HG03139 (cell line): ENCODE measurements around the gene DOCK3.
"Not testable (repeated sequence)": the region's sequence is repeated elsewhere in the genome, so short reads cannot be mapped to it uniquely, and the experiment has no call there.

Experiments
- ATAC-seq: cut with Tn5 transposase; IDR thresholded peaks from one replicate; pipeline ENCODE4 v1.9.1; 2021; ENCODE audit not compliant: unreplicated experiment

The DOCK3 gene

DNA sequence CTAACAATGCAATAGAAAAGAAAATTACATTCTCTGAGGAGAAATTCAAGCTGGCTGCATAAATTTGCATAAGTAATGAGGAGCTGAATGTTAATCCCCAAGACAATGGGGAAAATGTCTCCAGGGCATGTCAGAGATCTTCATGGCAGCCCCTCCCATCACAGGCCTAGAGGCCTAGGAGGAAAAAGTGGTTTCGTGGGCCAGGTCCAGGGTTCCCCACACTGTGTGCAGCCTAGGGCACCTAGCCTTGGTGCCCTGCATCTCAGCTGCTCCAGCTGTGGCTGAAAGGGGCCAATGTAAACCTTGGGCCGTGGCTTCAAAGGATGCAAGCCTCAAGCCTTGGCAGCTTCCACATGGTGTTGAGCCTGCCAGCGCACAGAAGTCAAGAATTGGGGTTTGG lies 511.7 kb downstream of the DOCK3 start:
- ATAC-seq, result not testable (repeated sequence)

DNA sequence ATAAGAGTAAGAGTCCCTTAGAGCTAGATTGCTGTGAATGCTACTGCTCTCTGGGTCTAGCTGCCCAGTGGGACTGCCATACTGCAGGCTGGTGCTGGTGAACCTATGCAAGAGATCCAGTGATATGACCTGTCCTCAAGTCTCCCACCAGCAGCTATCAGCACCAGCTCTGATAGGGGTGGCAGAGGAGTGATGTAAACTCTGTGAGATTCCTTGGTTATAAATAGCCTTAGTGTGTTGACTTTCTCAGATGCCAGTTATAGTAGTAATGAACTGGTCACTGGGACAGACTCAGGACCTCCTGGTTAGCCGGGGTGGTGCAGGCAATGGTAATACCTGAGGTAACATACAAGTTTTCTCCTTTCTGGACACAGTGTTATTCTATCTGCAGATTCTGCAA lies 515.5 kb downstream of the DOCK3 start:
- no peak for ATAC-seq

DNA sequence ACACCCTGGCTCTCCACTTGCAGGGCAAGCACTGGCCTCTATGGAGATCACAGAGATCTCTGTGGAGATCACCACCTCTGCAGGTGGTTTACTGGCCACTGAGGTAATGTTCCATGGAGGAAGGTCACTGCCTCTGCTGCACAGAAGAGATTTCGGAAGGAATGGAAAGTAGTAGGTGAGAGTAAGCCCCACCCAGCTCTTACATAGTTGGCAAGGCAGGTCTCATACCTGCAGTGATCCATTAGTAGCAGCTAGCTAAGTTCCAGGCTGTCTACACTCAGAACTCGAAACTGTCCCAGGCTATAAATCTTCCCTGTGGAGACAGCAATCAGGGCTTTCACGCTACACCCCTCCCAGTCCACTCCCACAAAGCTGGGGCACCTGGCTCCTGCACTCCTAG lies 516.1 kb downstream of the DOCK3 start:
- no peak for ATAC-seq

DNA sequence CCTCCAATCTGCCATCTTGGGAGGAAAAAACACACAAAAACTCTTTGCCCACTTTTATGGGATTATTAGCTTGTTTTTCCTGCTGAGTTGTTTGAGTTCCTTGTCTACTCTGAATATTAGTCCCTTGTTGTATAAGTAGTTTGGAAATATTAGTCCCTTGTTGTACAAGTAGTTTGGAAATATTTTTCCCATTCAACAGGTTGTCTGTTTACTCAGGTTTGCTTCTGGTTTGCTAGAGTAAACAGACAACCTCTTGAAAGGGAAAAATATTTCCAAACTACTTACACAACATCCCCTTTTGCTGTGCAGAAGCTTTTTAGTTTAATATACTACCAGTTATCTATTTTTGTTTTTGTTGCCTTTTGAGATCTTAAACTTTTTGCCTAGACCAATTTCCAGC lies 517.0 kb downstream of the DOCK3 start:
- ATAC-seq, result no peak

DNA sequence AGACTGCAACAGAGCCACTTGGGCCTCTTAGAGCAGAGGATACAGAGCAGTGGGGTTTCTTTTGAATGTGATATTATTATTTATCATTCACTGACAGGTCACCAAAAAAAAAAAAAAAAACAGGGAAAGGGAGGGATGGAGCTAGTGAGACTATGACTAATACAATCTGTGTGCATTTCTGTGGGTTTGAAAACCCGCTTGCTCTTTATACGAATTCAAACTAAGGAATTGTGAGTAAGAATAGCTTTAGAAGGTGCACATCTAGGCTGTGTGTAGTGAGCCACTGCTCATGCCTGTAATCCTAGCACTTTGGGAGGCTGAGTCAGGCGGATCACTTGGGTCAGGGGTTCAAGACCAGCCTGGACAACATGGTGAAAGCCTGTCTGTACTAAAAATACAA lies 523.8 kb downstream of the DOCK3 start:
- ATAC-seq, result no peak

DNA sequence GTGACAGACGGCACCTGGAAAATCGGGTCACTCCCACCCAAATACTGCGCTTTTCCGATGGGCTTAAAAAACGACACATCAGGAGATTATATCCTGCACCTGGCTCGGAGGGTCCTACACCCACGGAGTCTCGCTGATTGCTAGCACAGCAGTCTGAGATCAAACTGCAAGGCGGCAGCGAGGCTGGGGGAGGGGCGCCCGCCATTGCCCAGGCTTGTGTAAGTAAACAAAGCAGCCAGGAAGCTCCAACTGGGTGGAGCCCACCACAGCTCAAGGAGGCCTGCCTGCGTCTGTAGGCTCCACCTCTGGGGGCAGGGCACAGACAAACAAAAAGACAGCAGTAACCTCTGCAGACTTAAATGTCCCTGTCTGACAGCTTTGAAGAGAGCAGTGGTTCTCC lies 524.6 kb downstream of the DOCK3 start:
- not testable (repeated sequence) for ATAC-seq

DNA sequence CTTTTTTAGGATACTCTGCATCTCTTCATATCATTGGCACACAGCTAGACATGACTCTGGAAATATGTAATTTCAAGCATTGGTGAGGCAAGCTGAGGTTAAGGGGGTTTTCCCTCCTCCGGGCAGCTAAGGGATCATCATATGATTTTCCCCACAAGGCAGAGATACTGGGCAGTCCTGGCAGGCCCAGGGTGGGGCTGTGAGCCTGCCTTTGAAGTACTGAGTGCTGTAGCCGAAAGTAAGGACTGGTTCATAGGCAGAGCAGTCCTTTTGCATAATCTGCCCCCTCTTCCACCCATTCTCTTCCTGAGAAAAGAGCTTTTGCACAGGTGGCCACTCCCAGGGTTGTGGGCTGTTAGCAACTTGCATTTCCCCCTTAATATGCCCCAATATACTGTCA lies 541.6 kb downstream of the DOCK3 start:
- no peak for ATAC-seq

DNA sequence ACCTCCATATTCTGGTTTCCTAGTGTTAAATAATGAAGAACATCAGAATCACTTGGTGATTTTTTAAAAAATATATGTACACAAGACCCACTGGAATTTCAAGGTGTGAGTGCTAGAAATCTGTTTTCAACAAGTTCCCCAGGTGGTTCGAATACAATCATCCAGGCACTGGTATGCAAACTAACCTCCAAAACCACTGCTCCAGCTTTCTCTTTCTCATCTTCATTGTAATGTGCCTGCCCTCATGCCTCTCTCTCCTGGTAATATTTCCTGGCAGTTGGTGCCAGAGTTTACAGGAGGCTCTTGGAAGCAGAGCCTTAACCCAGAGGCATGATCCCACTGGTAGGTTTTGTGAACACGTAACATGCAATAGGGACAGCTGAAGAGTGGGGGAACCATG lies 547.2 kb downstream of the DOCK3 start:
- ATAC-seq, result no peak

DNA sequence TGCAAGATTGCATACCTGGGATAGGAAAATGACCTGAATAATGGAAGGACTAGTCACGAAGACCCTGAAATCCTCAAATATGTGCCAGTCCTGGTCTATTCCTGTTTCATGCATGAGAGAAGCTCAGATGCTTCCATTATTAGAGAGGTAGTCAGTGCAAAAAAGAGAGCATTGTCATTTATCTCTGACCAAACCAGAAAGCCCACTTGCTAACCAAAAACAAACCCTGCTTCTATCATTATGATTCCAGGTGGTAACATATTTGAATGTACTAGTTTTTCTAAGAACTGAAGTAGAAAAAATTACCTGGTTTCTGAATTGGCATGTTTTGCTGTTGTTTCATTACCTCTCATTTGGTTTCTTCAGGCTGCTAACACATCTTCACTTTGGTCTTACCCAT lies 549.6 kb downstream of the DOCK3 start:
- ATAC-seq, result no peak

DNA sequence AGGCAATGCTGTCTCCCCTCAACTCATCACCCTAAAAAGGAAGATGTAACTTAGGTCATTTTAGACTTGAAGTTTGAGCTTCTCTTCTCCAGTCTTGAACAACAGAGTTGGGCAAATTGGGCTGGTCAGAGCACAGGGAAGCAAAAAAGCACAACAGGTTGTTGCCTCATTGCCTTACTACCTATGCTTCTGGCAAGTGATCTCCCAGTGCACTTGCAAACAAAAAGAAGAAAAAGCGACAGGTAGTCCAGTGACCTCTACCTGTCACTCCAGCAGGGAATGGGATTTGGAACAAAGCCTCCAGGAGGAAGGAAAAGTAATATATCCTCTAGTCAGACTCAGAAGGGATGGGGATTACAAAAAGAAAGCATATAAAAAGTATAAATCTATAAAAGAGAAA lies 550.1 kb downstream of the DOCK3 start:
- ATAC-seq, result no peak

DNA sequence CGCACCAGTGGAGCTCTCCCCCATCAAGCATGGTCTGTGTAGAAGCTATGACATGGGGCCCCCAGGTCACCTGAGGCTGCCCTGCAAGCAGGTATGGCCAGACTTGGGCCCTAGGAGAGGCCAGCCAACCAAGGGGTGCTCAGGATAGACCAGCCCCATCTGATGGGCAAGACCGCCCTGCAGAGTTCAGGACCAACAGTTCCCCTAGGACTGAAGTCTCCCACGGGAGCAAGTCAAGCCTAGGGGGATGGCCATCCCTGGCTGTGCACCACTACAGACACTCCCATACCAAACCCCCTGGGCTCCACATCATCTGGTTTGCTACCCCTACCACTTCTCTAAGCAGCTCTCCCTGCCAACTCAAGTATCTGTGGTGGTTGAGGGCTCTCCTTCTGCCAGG lies 568.2 kb downstream of the DOCK3 start:
- no peak for ATAC-seq

DNA sequence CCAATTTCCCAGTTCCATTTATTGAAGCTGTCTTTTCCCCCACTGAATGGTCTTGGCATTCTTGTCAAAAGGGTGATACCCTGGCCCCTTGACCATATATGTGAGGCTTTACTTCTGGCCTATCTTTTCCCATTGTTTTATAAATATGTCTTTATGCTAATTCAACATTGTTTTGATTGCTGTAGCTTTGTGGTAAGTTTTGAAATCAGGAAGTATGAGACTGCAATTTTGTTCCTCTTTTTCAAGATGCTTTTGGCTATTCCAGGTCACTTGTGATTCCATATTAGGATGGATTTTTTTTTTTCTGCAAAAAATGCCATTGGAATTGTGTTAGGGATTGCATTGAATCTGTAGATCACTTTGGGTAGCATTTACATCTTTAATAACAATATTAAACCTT lies 569.2 kb downstream of the DOCK3 start:
- no peak for ATAC-seq

DNA sequence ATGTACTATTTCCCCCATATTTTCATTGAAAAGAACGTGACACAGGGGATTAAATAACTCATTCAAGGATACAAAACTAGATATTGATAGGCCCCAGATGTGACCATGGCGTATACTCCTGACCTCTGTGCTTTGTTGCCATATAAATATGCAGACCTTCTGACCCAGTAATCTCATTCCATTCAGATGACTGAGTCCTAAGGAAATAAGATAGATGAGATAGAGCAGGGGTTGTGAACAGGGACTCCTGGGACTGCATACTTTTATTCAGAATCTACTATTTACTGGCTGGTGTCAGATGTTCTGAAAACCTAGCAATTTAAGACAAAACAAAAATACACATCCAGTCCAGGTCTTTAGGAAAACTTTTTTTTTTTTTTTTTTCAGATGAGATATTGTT lies 571.1 kb downstream of the DOCK3 start:
- no peak for ATAC-seq

DNA sequence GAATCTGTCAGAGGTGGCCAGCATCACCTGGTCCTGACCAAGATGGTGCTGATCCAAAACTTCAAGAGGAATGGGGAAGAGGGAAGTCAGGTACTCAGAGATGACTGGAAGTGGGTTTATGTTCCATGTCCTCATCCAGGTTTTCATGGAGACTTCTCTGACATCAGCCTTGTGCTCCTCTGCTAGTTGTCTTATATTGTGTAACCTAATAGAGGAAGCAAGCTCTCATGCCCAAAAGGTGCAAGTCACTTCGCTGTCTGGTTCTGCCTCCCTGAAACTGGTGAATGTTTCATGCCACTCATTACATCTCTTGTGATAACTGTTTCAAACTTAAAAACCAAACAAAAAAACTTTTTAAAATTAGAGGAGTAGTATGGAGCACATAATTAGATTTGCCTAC lies 583.1 kb downstream of the DOCK3 start:
- ATAC-seq, result no peak

DNA sequence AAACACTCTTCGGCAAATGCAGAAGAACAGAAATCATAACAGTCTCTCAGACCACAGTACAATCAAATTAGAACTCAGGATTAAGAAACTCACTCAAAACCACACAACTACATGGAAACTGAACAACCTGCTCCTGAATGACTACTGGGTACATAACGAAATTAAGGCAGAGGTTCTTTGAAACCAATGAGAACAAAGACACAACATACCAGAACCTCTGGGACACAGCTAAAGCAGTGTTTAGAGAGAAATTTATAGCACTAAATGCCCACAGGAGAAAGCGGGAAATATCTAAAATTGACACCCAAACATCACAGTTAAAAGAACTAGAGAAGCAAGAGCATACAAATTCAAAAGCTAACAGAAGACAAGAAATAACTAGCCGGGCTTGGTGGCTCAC lies 589.4 kb downstream of the DOCK3 start:
- not testable (repeated sequence) for ATAC-seq

DNA sequence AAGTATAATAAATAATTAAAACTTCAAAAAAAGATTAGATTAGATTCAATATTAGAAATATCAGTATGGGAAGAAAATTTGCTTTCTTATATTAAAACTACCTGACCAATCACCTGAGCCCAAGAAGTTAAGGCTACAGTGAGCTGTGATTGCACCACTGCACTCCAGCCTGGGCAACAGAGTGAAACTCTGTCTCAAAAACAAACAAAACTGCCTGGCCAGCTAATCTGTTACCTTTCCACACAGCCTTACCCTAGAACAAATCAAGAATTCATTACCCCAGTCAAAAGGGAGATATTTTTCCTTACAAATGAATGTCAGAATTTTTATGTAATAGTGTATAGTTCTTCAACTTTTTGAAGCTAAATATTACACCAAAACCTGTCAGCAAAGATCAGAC lies 593.4 kb downstream of the DOCK3 start:
- ATAC-seq, result no peak

DNA sequence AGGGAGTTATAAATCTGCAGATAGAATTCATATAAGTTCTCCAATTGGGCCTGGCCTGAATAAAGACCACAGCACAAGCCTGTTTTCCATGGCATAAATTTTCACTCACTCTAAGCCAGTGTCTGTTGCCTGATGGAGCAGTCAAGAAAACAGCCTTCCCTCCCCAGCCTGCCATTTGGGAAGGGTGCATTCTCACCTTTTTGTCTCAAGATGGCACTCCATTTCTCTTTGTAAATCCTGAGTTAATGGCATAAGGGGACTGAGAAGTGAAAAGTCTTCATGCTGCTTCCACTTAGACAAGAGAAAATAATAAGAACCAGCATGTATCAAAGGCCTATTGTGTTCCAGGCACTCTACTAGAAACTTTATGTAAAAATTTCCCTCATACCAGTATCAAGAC lies 594.7 kb downstream of the DOCK3 start:
- ATAC-seq, result no peak

DNA sequence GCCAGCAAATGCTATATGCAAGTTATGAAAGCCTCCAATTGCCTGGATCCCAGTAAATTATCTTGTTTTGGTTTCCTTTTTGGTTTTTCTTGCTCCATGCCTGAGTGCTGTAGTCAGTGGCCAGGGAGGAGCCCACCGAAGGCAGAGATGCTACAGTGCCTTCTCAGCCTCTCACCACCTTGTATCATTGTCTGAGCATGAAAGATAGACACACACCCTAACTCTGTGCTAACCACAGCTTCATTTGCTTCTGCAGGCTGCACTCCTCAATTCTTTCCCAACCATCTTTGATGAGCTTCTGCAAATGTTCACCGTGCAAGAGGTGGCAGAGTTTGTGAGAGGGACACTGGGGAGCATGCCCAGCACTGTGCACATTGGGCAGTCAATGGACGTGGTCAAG lies 595.8 kb downstream of the DOCK3 start:
- no peak for ATAC-seq

DNA sequence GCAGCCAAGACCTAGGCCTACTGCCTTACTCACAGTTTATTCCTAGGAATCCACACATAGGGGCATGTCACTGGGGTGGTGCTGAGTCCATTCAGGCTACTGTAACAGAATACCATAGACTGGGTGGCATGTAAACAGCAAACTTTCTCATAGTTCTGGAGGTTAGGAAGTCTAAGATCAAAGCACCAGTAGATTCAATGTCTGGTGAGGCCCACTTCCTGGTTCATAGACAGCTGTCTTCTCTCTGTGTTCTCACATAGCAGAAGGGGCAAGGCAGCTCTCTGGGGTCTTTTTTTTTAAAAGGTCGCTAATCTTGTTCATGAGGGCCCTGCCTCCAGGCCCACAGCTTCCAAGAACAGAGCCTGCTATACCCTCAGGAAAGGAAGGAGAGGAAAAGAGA lies 596.4 kb downstream of the DOCK3 start:
- no peak for ATAC-seq

DNA sequence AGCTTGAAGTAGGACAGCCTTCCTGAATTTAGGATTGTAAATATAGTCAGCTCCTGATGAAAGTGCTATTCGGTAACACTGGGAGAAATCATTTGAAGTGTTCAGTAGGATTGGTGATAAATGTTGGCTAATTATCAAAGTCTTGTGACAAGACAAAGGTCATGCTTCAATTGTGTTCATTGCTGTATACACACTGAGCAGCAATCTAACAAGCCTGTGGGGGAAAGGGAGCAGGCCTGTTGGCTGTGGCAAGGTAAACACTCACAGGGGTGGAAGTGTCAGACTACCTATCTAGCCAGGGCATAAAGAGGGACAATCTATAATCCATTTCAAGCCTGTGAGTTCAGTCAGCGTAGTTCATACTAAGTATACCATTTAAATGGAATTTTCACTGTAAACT lies 599.3 kb downstream of the DOCK3 start:
- no peak for ATAC-seq

DNA sequence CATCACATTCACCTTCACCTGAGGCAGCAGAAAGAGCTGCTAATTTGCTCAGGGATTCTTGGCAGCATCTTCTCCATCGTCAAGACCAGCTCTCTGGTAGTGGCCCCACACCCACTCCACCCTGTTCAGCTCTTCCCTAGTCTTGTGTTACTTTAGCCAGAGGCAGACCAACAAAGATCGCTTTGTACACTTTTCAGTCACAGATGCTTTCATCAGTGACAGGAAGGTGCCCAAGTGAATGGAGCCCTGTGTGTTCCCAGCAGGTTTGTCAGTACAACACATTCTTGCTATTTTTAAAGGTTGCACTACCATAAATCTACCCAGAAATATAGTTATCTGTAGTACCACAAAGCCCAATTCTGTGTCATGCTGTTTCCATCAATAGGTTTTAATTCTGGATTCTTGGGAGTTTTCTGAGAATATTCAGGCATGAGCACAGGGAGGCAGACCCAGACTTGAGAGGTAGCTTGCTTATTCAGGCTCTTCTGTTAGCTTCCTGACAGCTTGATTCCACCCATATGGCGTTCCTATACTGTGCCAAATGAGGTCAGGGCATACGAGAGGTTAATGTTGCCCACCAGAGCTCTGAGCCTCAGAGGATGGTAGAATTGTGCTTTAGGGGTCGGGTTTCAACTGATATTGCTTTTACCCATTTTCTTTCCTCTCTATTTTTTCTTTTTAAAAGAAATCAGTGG lies 600.5 kb downstream of the DOCK3 start:
- ATAC-seq, result no peak

DNA sequence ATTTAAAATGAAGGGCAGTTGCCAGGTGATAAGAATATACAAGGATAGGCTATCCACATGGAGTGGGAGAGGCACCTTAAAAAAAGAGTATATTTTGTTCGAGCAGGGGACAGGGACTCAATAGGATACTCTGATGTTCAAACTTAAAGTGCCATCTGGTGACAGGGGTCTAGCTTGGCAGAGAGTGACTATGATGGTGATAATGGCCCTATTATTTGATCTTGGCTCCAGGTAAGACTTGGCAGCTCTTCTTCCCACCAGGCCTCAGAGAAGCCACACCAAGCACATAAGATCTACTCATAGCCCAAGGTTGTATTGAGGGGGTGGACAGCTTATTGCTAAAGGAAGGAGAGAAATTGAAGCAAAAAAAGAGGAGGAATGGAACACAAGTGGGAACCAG lies 601.3 kb downstream of the DOCK3 start:
- ATAC-seq, result no peak

DNA sequence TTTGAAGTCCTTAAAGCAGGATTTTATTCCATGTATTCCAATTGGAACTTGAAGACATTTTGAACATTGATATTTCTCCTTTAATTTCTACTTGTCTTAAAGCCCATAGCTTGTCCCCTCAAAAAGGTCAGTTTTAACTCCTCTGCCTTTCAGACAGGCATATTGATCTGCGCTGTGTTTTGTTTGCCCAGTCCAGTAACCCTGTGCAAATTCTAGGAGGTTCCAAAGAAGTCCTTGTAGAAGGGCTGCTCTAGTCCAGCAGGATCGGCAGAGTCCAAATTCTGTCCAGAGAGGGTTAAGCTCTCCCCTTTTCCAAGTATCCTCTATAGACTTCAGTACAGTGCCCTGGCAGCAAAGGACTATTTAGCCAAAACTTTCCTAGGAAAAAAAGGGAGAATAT lies 604.7 kb downstream of the DOCK3 start:
- ATAC-seq, result no peak

DNA sequence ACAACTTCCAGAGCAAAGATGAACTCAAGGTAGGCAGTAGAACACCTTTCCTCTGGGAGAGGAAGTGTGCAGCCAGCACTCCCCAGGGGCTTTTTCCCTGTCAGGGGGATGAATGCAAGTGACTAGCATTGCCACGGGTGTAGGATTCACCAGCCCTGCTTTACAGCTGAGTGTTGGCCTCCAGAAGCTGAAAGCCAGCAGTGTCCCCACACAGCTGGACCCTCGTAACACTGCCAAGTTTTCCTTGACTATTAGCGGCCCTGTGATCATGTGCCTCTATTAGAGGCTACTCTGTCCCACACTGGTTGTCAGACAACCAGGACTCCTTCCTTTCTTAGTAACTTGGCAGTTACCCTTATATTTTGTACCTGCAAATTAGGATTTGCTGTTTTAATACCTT lies 605.4 kb downstream of the DOCK3 start:
- no peak for ATAC-seq
